GM23338 (cell line): Measurements from ENCODE around the gene P2RX7. TPM values are rescaled to one million over a fixed set of nuclear protein-coding genes. Genes with fewer than 3 reads are reported as not detected.

Experiments used
- ATAC-seq: fragments of 200-7000 bp; cut with Tn5 transposase; 3 replicates; pipeline ENCODE4 v1.9.1; 2020
- DNase-seq: peaks from one replicate; pipeline ENCODE4 v3.0.0-alpha.2; 2015; ENCODE audit warnings: low spot score
- H2AFZ ChIP-seq: fragments of 200-600 bp; sonication (generic); 2 replicates; pipeline ENCODE4 v1.8.0; 2016; ENCODE audit warnings: antibody characterized with exemption, mild to moderate bottlenecking, moderate library complexity
- H3F3A ChIP-seq: fragments of 200-600 bp; sonication (generic); replicated peaks from 2 replicates; pipeline ENCODE4 v1.8.0; 2017; ENCODE audit warnings: antibody characterized with exemption, mixed run types, low read depth
- H3K27ac ChIP-seq: fragments of 200-600 bp; sonication (generic); 2 replicates; pipeline ENCODE4 v1.6.1; 2016; ENCODE audit warnings: low read depth
- H3K27me3 ChIP-seq: fragments of 200-600 bp; sonication (generic); 2 replicates; pipeline ENCODE4 v1.8.0; 2016; ENCODE audit warnings: mild to moderate bottlenecking, mixed run types, moderate library complexity; ENCODE audit not compliant: insufficient read depth
- H3K36me3 ChIP-seq: fragments of 200-600 bp; sonication (generic); 2 replicates; pipeline ENCODE4 v1.8.0; 2016; ENCODE audit warnings: mild to moderate bottlenecking; ENCODE audit not compliant: insufficient read depth
- H3K4me1 ChIP-seq: fragments of 200-600 bp; sonication (generic); 2 replicates; pipeline ENCODE4 v1.8.0; 2016; ENCODE audit warnings: mild to moderate bottlenecking, moderate library complexity; ENCODE audit not compliant: insufficient read depth
- H3K4me2 ChIP-seq: fragments of 200-600 bp; sonication (generic); 2 replicates; pipeline ENCODE4 v1.7.1; 2017; ENCODE audit warnings: mixed run types
- H3K4me3 ChIP-seq: fragments of 200-600 bp; sonication (generic); 2 replicates; pipeline ENCODE4 v1.6.1; 2016; ENCODE audit warnings: mixed run types
- H3K79me2 ChIP-seq: fragments of 200-600 bp; sonication (generic); replicated peaks from 2 replicates; pipeline ENCODE4 v1.8.0; 2017; ENCODE audit warnings: mild to moderate bottlenecking; ENCODE audit not compliant: insufficient read depth
- H3K9me2 ChIP-seq: fragments of 200-600 bp; sonication (generic); 2 replicates; pipeline ENCODE4 v1.8.0; 2017; ENCODE audit not compliant: insufficient read depth
- H4K20me1 ChIP-seq: fragments of 200-600 bp; sonication (generic); replicated peaks from 2 replicates; pipeline ENCODE4 v1.8.0; 2017; ENCODE audit warnings: mild to moderate bottlenecking; ENCODE audit not compliant: insufficient read depth
- H3K27ac Mint-ChIP-seq: 2 replicates; pipeline ENCODE4 v1.8.0; 2020; ENCODE audit warnings: inconsistent platforms, mild to moderate bottlenecking, moderate library complexity, mixed read lengths
- H3K27me3 Mint-ChIP-seq: 3 replicates; pipeline ENCODE4 v1.8.0; 2022; ENCODE audit warnings: low read depth, mild to moderate bottlenecking, moderate library complexity, mixed read lengths, inconsistent platforms; ENCODE audit not compliant: insufficient read depth, poor library complexity
- H3K36me3 Mint-ChIP-seq: 3 replicates; pipeline ENCODE4 v1.8.0; 2021; ENCODE audit warnings: low read depth, mild to moderate bottlenecking, inconsistent platforms, moderate library complexity, mixed read lengths
- H3K4me1 Mint-ChIP-seq: 3 replicates; pipeline ENCODE4 v1.8.0; 2020; ENCODE audit warnings: mild to moderate bottlenecking, inconsistent platforms, mixed read lengths
- H3K4me3 Mint-ChIP-seq: 3 replicates; pipeline ENCODE4 v1.8.0; 2021; ENCODE audit warnings: moderate library complexity, mild to moderate bottlenecking, inconsistent platforms, mixed read lengths
- H3K9me3 Mint-ChIP-seq: 3 replicates; pipeline ENCODE4 v1.8.0; 2020; ENCODE audit warnings: moderate library complexity, mild to moderate bottlenecking, inconsistent platforms, mixed read lengths
- CREB1 ChIP-seq: fragments of 250-450 bp; sonication (Bioruptor Pico); IDR thresholded peaks from 2 replicates; pipeline ENCODE4 v1.5.0; 2020; ENCODE audit warnings: low read depth, mild to moderate bottlenecking, moderate library complexity
- CTCF ChIP-seq, 2 experiments: fragments of 200-600 bp in 1 of 2; sonication (generic) in 1 of 2; conservative IDR thresholded peaks; 2 replicates each; pipeline versions ENCODE4 v1.5.1 to v1.6.1; 2016 to 2017; ENCODE audit warnings: antibody characterized with exemption in 2 of 2, low read depth in 2 of 2, mild to moderate bottlenecking in 2 of 2, moderate library complexity in 1 of 2
- ETS1 ChIP-seq: IDR thresholded peaks from 2 replicates; pipeline ENCODE4 v1.6.1; 2016; ENCODE audit warnings: antibody characterized with exemption
- EZH2 ChIP-seq: fragments of 200-600 bp; sonication (generic); IDR thresholded peaks from one replicate; pipeline ENCODE4 v1.8.0; 2017; ENCODE audit warnings: antibody characterized with exemption, mild to moderate bottlenecking, low read depth; ENCODE audit not compliant: unreplicated experiment
- EZH2phosphoT487 ChIP-seq: fragments of 200-600 bp; sonication (generic); IDR thresholded peaks from one replicate; pipeline ENCODE4 v1.8.1; 2018; ENCODE audit warnings: antibody characterized with exemption; ENCODE audit not compliant: unreplicated experiment
- JUNB ChIP-seq: IDR thresholded peaks from one replicate; pipeline ENCODE4 v1.6.1; 2016; ENCODE audit warnings: antibody characterized with exemption; ENCODE audit not compliant: unreplicated experiment
- NANOG ChIP-seq: IDR thresholded peaks from 2 replicates; pipeline ENCODE4 v1.6.1; 2016; ENCODE audit warnings: antibody characterized with exemption, borderline replicate concordance
- POLR2AphosphoS5 ChIP-seq: IDR thresholded peaks from 2 replicates; pipeline ENCODE4 v1.6.1; 2016; ENCODE audit warnings: antibody characterized with exemption, low read depth
- REST ChIP-seq: IDR thresholded peaks from one replicate; pipeline ENCODE4 v1.6.1; 2018; ENCODE audit warnings: antibody characterized with exemption; ENCODE audit not compliant: unreplicated experiment
- STAT1 ChIP-seq: IDR thresholded peaks from one replicate; pipeline ENCODE4 v1.6.1; 2016; ENCODE audit warnings: antibody characterized with exemption; ENCODE audit not compliant: unreplicated experiment
- ZNF331 ChIP-seq: fragments of 250-450 bp; sonication (Bioruptor Pico); IDR thresholded peaks from 2 replicates; pipeline ENCODE4 v1.5.0; 2020; ENCODE audit warnings: low read depth, mild to moderate bottlenecking, moderate library complexity
- polyA plus RNA-seq: library from polyadenylated mRNA; unstranded; fragments of >200 nt; fragmentation: Nextera tagmentation; extraction: Ambion mirVana; gene quantifications from 2 replicates; pipeline ENCODE4 v1.2.1, GENCODE V29; 2016
- total RNA-seq: library from RNA; depleted of rRNA; stranded (reverse); fragments of >200 nt; shearing (Covaris generic); gene quantifications from 2 replicates; pipeline ENCODE4 v1.2.3, GENCODE V29; 2014

Gene P2RX7
- total and polyA plus RNA-seq, 2 experiments from 2014 or later: 0.24 to 0.48 TPM

- TF ChIP-seq ZNF331 (no peak), EZH2phosphoT487 (no peak), CREB1 (CRISPR knock-in tag) (no peak), CTCF (conservative IDR thresholded peaks at IDR 0.05; ENCODE audit: low read depth in 2 of 2) (no peak), REST (no peak), JUNB (no peak)
Measured at GRCh38 chr12:121212875-121213274, 80.2 kb downstream of the P2RX7 start (continued).

GRCh38 chr12:121214166-121214777, 81.6 kb downstream of the P2RX7 start:
- Histone ChIP-seq H3K27me3 (peaks cover 2% of the 10 kb centered on the region; the same call in 1 of the 2 replicates), H4K20me1 (no peaks in the 10 kb centered on the region), H3K9me2 (no peaks in the 10 kb centered on the region), H2AFZ (no peak overlapping the region), H3K4me2 (no peak overlapping the region), H3K79me2 (no peaks in the 10 kb centered on the region), H3F3A (peaks cover 3% of the 10 kb centered on the region; the same call in 1 of the 2 replicates), H3K36me3 (no peaks in the 10 kb centered on the region), H3K4me1 (peaks cover 6% of the 10 kb centered on the region; the same call in 1 of the 2 replicates), H3K4me3 (no peak overlapping the region), H3K27ac (no peak overlapping the region)
- no peaks in the 10 kb centered on the region; the same call in 2 of the 3 replicates for H3K36me3 Mint-ChIP-seq
- no peaks in the 10 kb centered on the region for H3K9me3 Mint-ChIP-seq
- H3K27me3 Mint-ChIP-seq: peaks cover 13% of the 10 kb centered on the region
- TF ChIP-seq ETS1: no peak
- no peak for TF ChIP-seq EZH2phosphoT487
- no peak for TF ChIP-seq STAT1
- TF ChIP-seq JUNB: no peak
- TF ChIP-seq REST: no peak
- TF ChIP-seq NANOG: no peak
- no peak for TF ChIP-seq CTCF (conservative IDR thresholded peaks at IDR 0.05; ENCODE audit: low read depth in 2 of 2)
- no peak for TF ChIP-seq ZNF331
- TF ChIP-seq EZH2: no peak
- TF ChIP-seq POLR2AphosphoS5: no peak
- H3K27ac Mint-ChIP-seq: no peak overlapping the region
- H3K4me1 Mint-ChIP-seq: peaks cover 5% of the 10 kb centered on the region; the same call in 2 of the 3 replicates
- DNase-seq (no peak), ATAC-seq (no peak)
- no peak overlapping the region for H3K4me3 Mint-ChIP-seq
